Colonic mucosa (tissue), 4 donors: Measurements from ENCODE around the gene ADH1B. TPM values are rescaled to one million over a fixed set of nuclear protein-coding genes. Genes with fewer than 3 reads are reported as not detected.
A peak's percentile ranks its signal among the peaks of the same experiment; 100 is the strongest.
"Not testable (repeated sequence)": the region's sequence is repeated elsewhere in the genome, so short reads cannot be mapped to it uniquely, and the experiment has no call there.

Experiments used
- DNase-seq: peaks from one replicate; pipeline ENCODE4 v3.0.0-alpha.2; 2020
- H3K27ac ChIP-seq: fragments of 200-600 bp; one replicate; pipeline ENCODE4 v1.8.0; 2021
- H3K27me3 ChIP-seq: fragments of 200-600 bp; one replicate; pipeline ENCODE4 v1.8.0; 2021
- H3K36me3 ChIP-seq: fragments of 200-600 bp; one replicate; pipeline ENCODE4 v1.8.0; 2021
- H3K4me1 ChIP-seq: fragments of 200-600 bp; one replicate; pipeline ENCODE4 v1.8.0; 2021; ENCODE audit warnings: mild to moderate bottlenecking
- H3K4me3 ChIP-seq: fragments of 200-600 bp; one replicate; pipeline ENCODE4 v1.8.0; 2021
- H3K9ac ChIP-seq, 2 donors: one replicate each; pipeline ENCODE4 v1.7.0; 2013; ENCODE audit warnings: control low read depth in 2 of 2, low read depth in 2 of 2, low read length in 2 of 2
- H3K9me3 ChIP-seq: fragments of 200-600 bp; one replicate; pipeline ENCODE4 v1.8.0; 2021
- CTCF ChIP-seq: fragments of 200-600 bp; IDR thresholded peaks from one replicate; pipeline ENCODE4 v1.8.0; 2022; ENCODE audit warnings: antibody characterized with exemption, mild to moderate bottlenecking
- intact Hi-C: fragments of 100-400 bp; cut with DNase I; formaldehyde crosslinking; loops from one replicate; pipeline ENCODE4 v1.14.1; 2022
- total RNA-seq, 2 donors: library from RNA; stranded (reverse); fragmentation: NEBNext Ultra II Directional in 1 of 2; extraction: Animal tissue kit (Norgen Biotek cat#: 25700) in 1 of 2; gene quantifications; one replicate each; pipeline ENCODE4 v1.2.1, GENCODE V29; 2021
- donor health status: healthy.
- donor health status: DM: no; HTN: no; CAD: no.
- donor health status: DM: no; HTN: no; CAD: no.

The ADH1B gene
- total RNA-seq, 2 donors from 2014 or later: 46.1 to 62.3 TPM

- Histone ChIP-seq H3K9ac (no peak overlapping the region), H3K4me1 (peaks cover 4% of the 10 kb centered on the region), H3K27ac (no peak overlapping the region), H3K36me3 (no peaks in the 10 kb centered on the region), H3K27me3 (no peaks in the 10 kb centered on the region), H3K4me3 (peak overlapping the region; percentile 20), H3K9me3 (no peaks in the 10 kb centered on the region)
- DNase-seq: no peak
- no peak for TF ChIP-seq CTCF
- intact Hi-C loops: no loop called here
Measured at GRCh38 chr4:99351487-99351886, 30.3 kb upstream of the ADH1B start.

DNA sequence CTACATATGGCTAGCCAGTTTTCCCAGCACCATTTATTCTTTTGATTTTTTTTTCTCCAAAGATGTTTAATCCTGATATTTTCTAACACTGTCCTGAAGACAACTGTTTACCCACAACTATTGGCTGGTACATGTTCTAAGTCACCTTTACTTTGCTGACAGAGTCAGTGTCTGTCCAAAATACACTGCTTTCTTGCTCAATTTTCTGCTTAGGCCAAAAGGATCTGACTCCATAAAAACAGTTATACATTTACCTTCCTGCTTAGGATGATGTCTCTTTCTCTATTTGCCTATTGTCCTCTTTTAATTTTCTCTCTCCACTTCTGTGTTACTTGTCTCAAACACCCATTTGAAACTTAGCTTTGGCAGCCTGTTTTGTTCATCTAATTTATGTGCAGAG is 28.1 kb upstream of the ADH1B start:
- H3K9me3 ChIP-seq: no peaks in the 10 kb centered on the region
- DNase-seq: no peak
- H3K4me1 ChIP-seq: peaks cover 4% of the 10 kb centered on the region
- no peak for TF ChIP-seq CTCF
- H3K4me3 ChIP-seq: no peak overlapping the region
- H3K9ac ChIP-seq: no peak overlapping the region
- no peaks in the 10 kb centered on the region for H3K27me3 ChIP-seq
- intact Hi-C loops: no loop called here
- H3K27ac ChIP-seq: no peak overlapping the region
- H3K36me3 ChIP-seq: no peaks in the 10 kb centered on the region

DNA sequence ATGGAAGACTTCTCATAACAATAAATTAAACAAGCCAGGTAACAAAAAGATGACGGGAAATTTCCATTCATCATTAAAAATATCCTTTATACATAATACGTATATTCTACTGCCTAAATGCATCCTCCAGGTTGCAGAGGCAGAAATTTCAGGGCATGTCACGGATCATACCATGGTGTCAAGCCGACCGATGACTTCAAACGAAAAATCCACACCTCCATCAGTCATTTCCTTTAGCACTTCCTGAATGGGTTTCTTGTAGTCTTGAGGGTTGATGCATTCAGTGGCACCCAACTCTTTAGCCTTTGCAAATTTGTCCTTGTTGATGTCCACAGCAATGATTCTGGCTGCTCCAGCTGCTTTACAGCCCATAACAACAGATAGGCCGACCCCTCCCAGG is 21.4 kb upstream of the ADH1B start:
- intact Hi-C loops, H3K9ac ChIP-seq: not testable (repeated sequence)

DNA sequence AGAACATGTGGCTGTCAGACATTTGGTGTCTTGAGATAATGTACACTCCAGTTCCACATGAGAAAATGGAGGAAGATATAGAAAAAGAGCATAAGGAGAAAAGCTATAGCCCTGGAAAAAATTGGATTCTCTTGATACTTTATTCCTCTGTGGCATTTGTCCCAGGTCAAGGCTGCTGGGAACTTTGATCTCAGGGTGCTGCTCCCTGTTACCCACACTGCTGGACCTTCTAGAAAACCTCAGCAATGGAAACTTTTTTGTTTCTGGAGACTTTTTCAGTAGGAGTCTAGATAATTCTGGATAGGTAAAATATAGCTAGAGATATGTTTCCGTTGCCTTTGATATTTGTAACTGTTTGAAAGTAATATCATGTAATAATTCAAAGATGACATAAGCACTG is 20.2 kb upstream of the ADH1B start:
- no peak for TF ChIP-seq CTCF
- no peaks in the 10 kb centered on the region for H3K27me3 ChIP-seq
- H3K4me1 ChIP-seq: no peaks in the 10 kb centered on the region
- no peaks in the 10 kb centered on the region for H3K9me3 ChIP-seq
- H3K9ac ChIP-seq: no peak overlapping the region
- H3K4me3 ChIP-seq: no peak overlapping the region
- no peak overlapping the region for H3K27ac ChIP-seq
- no peak for DNase-seq
- intact Hi-C loops: no loop called here
- no peaks in the 10 kb centered on the region for H3K36me3 ChIP-seq

More for the DNA sequence above, 21.4 kb upstream of the ADH1B start:
- not testable (repeated sequence) for H3K27me3 ChIP-seq, H3K4me1 ChIP-seq, H3K9me3 ChIP-seq, H3K27ac ChIP-seq, H3K4me3 ChIP-seq, DNase-seq, H3K36me3 ChIP-seq

- no peak for TF ChIP-seq CTCF
- intact Hi-C loops: no loop called here
- no peaks in the 10 kb centered on the region for H3K36me3 ChIP-seq
- no peak overlapping the region for H3K27ac ChIP-seq
- no peaks in the 10 kb centered on the region for H3K4me1 ChIP-seq
- DNase-seq: no peak
- H3K4me3 ChIP-seq: no peak overlapping the region
- H3K27me3 ChIP-seq: no peaks in the 10 kb centered on the region
- no peaks in the 10 kb centered on the region for H3K9me3 ChIP-seq
- H3K9ac ChIP-seq: no peak overlapping the region
Measured at GRCh38 chr4:99339172-99339571, 18.0 kb upstream of the ADH1B start.

GRCh38 chr4:99336553-99336952 is 15.4 kb upstream of the ADH1B start:
- no peak overlapping the region for H3K27ac ChIP-seq
- DNase-seq: no peak
- H3K36me3 ChIP-seq: no peaks in the 10 kb centered on the region
- H3K4me1 ChIP-seq: no peaks in the 10 kb centered on the region
- no peak for TF ChIP-seq CTCF
- no peaks in the 10 kb centered on the region for H3K9me3 ChIP-seq
- no peaks in the 10 kb centered on the region for H3K27me3 ChIP-seq
- intact Hi-C loops: no loop called here
- no peak overlapping the region for H3K4me3 ChIP-seq
- no peak overlapping the region for H3K9ac ChIP-seq
